Left ventricle myocardium superior (tissue), 1 donor: Measurements from ENCODE around the gene SCAF11. TPM values are rescaled to one million over a fixed set of nuclear protein-coding genes. Genes with fewer than 3 reads are reported as not detected.

ENCODE experiments used
- ATAC-seq: fragments of 200-7000 bp; cut with Tn5 transposase; one replicate; pipeline ENCODE4 v1.9.1; 2020; ENCODE audit warnings: mild to moderate bottlenecking, moderate library complexity
- DNase-seq: peaks from one replicate; pipeline ENCODE4 v3.0.0-alpha.2; 2020
- intact Hi-C: fragments of 100-400 bp; cut with micrococcal nuclease; formaldehyde crosslinking; loops from one replicate; pipeline ENCODE4 v1.11.0; 2022
- total RNA-seq: library from RNA; stranded (reverse); fragmentation: NEBNext Ultra II Directional; extraction: Animal tissue kit (Norgen Biotek cat#: 25700); gene quantifications from one replicate; pipeline ENCODE4 v1.2.1, GENCODE V29; 2021
- donor health status: DM: no; HTN: yes; CAD: no; lungs with severe emphysema.

Gene SCAF11
- total RNA-seq, 1 donor from 2014 or later = 79.9 TPM

GRCh38 chr12:45938566-45938965 is 51.8 kb downstream of the SCAF11 start:
- no peak for DNase-seq
- intact Hi-C loops = no loop called here
- ATAC-seq = no peak

- intact Hi-C loops = no loop called here
- ATAC-seq = no peak
- DNase-seq = no peak
Observed at GRCh38 chr12:45934956-45935355, 55.4 kb downstream of the SCAF11 start.

GRCh38 chr12:45933504-45933903 is 56.9 kb downstream of the SCAF11 start:
- intact Hi-C loops = no loop called here
- DNase-seq = no peak
- no peak for ATAC-seq

- intact Hi-C loops = no loop called here
- ATAC-seq (peak; percentile 52), DNase-seq (no peak)
Observed at GRCh38 chr12:45930369-45930768, 60.0 kb downstream of the SCAF11 start.

GRCh38 chr12:45928309-45928708 is 62.1 kb downstream of the SCAF11 start:
- no peak for ATAC-seq

GRCh38 chr12:45918818-45919217 is 71.6 kb downstream of the SCAF11 start:
- ATAC-seq = no peak
- no peak for DNase-seq
- intact Hi-C loops = no loop called here

More at GRCh38 chr12:45928309-45928708, 62.1 kb downstream of the SCAF11 start:
- DNase-seq = no peak
- intact Hi-C loops = no loop called here

- no peak for ATAC-seq
- intact Hi-C loops = no loop called here
- DNase-seq = no peak
Observed at GRCh38 chr12:45915405-45915804, 75.0 kb downstream of the SCAF11 start.

GRCh38 chr12:45914090-45914489 is 76.3 kb downstream of the SCAF11 start:
- DNase-seq (no peak), ATAC-seq (no peak)
- intact Hi-C loops = no loop called here

GRCh38 chr12:45913631-45914030 is 76.7 kb downstream of the SCAF11 start:
- ATAC-seq (no peak), DNase-seq (no peak)
- intact Hi-C loops = no loop called here

- intact Hi-C loops = no loop called here
- DNase-seq (no peak), ATAC-seq (no peak)
Observed at GRCh38 chr12:45912774-45913173, 77.6 kb downstream of the SCAF11 start.

GRCh38 chr12:45909041-45909713 is 81.2 kb downstream of the SCAF11 start:
- no peak for ATAC-seq
- intact Hi-C loops = no loop called here
- no peak for DNase-seq

GRCh38 chr12:45907955-45908354 is 82.4 kb downstream of the SCAF11 start:
- no peak for DNase-seq
- no peak for ATAC-seq
- intact Hi-C loops = no loop called here

GRCh38 chr12:45898094-45898493 is 92.3 kb downstream of the SCAF11 start:
- no peak for DNase-seq
- intact Hi-C loops = no loop called here

GRCh38 chr12:45895961-45896360 is 94.4 kb downstream of the SCAF11 start:
- DNase-seq = no peak
- ATAC-seq = no peak
- intact Hi-C loops = no loop called here

More at GRCh38 chr12:45898094-45898493, 92.3 kb downstream of the SCAF11 start:
- ATAC-seq = no peak

- DNase-seq (no peak), ATAC-seq (no peak)
- intact Hi-C loops = no loop called here
Observed at GRCh38 chr12:45893240-45893639, 97.1 kb downstream of the SCAF11 start.

- DNase-seq (no peak), ATAC-seq (no peak)
- intact Hi-C loops = no loop called here
Observed at GRCh38 chr12:45890276-45890675, 100.1 kb downstream of the SCAF11 start.

- intact Hi-C loops = no loop called here
- no peak for DNase-seq
- no peak for ATAC-seq
Observed at GRCh38 chr12:45887544-45887943, 102.8 kb downstream of the SCAF11 start.

- intact Hi-C loops = no loop called here
- no peak for DNase-seq
- ATAC-seq = no peak
Observed at GRCh38 chr12:45886685-45887084, 103.7 kb downstream of the SCAF11 start.

GRCh38 chr12:45883187-45883586 is 107.2 kb downstream of the SCAF11 start:
- DNase-seq (no peak), ATAC-seq (no peak)
- intact Hi-C loops = no loop called here

- ATAC-seq (no peak), DNase-seq (no peak)
- intact Hi-C loops = no loop called here
Observed at GRCh38 chr12:45880533-45880932, 109.8 kb downstream of the SCAF11 start.

GRCh38 chr12:45879363-45879895 is 110.9 kb downstream of the SCAF11 start:
- DNase-seq (no peak), ATAC-seq (no peak)
- intact Hi-C loops = no loop called here
